ENCODE data around the gene OBI1.

GRCh38 chr13:78600280-78600883, 58.6 kb downstream of the OBI1 start:
- TF ChIP-seq CTCF (IDR thresholded peaks at IDR 0.05), result no peak
- no peak for TF ChIP-seq POLR2A (IDR thresholded peaks at IDR 0.05)
